OCI-LY3 (cell line): ENCODE results near the gene POLD2.

Source experiments
- H2AFZ ChIP-seq: fragments of 200-600, 300-600 bp; shearing (Covaris generic); 2 replicates; pipeline ENCODE4 v1.6.0; 2014; ENCODE audit warnings: antibody characterized with exemption, low read depth, low read length
- H3K27ac ChIP-seq: fragments of 200-600, 300-600 bp; sonication (generic); 2 replicates; pipeline ENCODE4 v1.5.1; 2014; ENCODE audit warnings: mild to moderate bottlenecking, low read length, moderate library complexity, mixed read lengths
- H3K27me3 ChIP-seq: fragments of 200-600, 300-600 bp; sonication (generic); 2 replicates; pipeline ENCODE4 v1.6.1; 2014; ENCODE audit warnings: low read depth, low read length, mixed read lengths
- H3K36me3 ChIP-seq: fragments of 200-600, 300-600 bp; sonication (generic); replicated peaks from 2 replicates; pipeline ENCODE3; 2014; ENCODE audit warnings: low read depth, low read length, mixed read lengths
- H3K4me1 ChIP-seq: fragments of 300-600, 200-600 bp; sonication (generic); 2 replicates; pipeline ENCODE4 v1.6.1; 2014; ENCODE audit warnings: low read length, mixed read lengths
- H3K4me2 ChIP-seq: fragments of 200-600, 300-600 bp; sonication (generic); 2 replicates; pipeline ENCODE4 v1.6.1; 2014; ENCODE audit warnings: low read length, mixed read lengths
- H3K4me3 ChIP-seq: fragments of 300-600, 200-600 bp; sonication (generic); 2 replicates; pipeline ENCODE4 v1.5.1; 2014; ENCODE audit warnings: antibody characterized with exemption, mild to moderate bottlenecking, low read length, moderate library complexity
- H3K79me2 ChIP-seq: fragments of 300-600, 200-600 bp; shearing (Covaris generic); 2 replicates; pipeline ENCODE4 v1.6.1; 2014; ENCODE audit warnings: mild to moderate bottlenecking, low read length, mixed read lengths
- H3K9ac ChIP-seq: fragments of 300-600, 200-600 bp; shearing (Covaris generic); 2 replicates; pipeline ENCODE4 v1.6.0; 2014; ENCODE audit warnings: mild to moderate bottlenecking, low read length, moderate library complexity
- H3K9me3 ChIP-seq: fragments of 200-600, 300-600 bp; shearing (Covaris generic); 2 replicates; pipeline ENCODE4 v1.6.1; 2014; ENCODE audit warnings: low read length, mixed read lengths; ENCODE audit not compliant: insufficient read depth
- H4K20me1 ChIP-seq: fragments of 200-600, 300-600 bp; sonication (generic); 2 replicates; pipeline ENCODE4 v1.6.1; 2016; ENCODE audit warnings: low read length, mixed read lengths; ENCODE audit not compliant: insufficient read depth
- EZH2phosphoT487 ChIP-seq: fragments of 200-600 bp; shearing (Covaris generic); IDR thresholded peaks from 2 replicates; pipeline ENCODE4 v1.6.1; 2018; ENCODE audit warnings: antibody characterized with exemption, mixed run types, low read depth
- TF ChIP-seq, protein P1 (sequence below): fragments of 200-600, 300-600 bp; sonication (generic); IDR thresholded peaks from 2 replicates; pipeline ENCODE4 v1.5.1; 2014; ENCODE audit warnings: antibody characterized with exemption, low read length, low read depth

POLD2 gene

DNA sequence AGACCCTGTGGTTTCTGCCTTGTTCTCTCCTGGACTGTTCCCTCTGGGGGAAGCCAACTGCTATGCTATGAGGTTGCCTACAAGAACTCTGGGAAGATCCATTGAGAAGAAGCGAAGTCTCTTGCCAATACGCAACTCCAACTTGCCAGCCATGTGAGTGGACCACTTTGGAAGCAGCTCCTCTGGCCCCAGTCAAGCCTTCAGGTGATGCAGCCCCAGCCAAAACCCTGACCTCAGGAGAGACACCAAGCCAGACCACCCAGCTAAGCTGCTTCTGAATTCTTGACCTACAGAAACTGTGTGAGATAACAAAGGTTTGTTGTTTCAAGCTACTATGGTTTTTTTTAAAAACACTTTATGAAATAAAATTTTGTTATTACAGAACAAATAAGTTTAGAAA is 38.0 kb upstream of the POLD2 start:
- no peak overlapping the region for H3K4me3 ChIP-seq
- H3K9ac ChIP-seq: no peak overlapping the region
- TF ChIP-seq, protein P1, sequence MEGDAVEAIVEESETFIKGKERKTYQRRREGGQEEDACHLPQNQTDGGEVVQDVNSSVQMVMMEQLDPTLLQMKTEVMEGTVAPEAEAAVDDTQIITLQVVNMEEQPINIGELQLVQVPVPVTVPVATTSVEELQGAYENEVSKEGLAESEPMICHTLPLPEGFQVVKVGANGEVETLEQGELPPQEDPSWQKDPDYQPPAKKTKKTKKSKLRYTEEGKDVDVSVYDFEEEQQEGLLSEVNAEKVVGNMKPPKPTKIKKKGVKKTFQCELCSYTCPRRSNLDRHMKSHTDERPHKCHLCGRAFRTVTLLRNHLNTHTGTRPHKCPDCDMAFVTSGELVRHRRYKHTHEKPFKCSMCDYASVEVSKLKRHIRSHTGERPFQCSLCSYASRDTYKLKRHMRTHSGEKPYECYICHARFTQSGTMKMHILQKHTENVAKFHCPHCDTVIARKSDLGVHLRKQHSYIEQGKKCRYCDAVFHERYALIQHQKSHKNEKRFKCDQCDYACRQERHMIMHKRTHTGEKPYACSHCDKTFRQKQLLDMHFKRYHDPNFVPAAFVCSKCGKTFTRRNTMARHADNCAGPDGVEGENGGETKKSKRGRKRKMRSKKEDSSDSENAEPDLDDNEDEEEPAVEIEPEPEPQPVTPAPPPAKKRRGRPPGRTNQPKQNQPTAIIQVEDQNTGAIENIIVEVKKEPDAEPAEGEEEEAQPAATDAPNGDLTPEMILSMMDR: no peak
- TF ChIP-seq EZH2phosphoT487: no peak
- no peaks in the 10 kb centered on the region for H3K79me2 ChIP-seq
- H3K27me3 ChIP-seq: no peaks in the 10 kb centered on the region
- no peaks in the 10 kb centered on the region for H3K9me3 ChIP-seq
- no peaks in the 10 kb centered on the region for H3K36me3 ChIP-seq
- H4K20me1 ChIP-seq: no peaks in the 10 kb centered on the region
- H3K4me2 ChIP-seq: no peak overlapping the region
- no peak overlapping the region for H2AFZ ChIP-seq
- no peaks in the 10 kb centered on the region for H3K4me1 ChIP-seq
- no peak overlapping the region for H3K27ac ChIP-seq

GRCh38 chr7:44159824-44160630 is 36.7 kb upstream of the POLD2 start:
- H3K9ac ChIP-seq: no peak overlapping the region
- no peaks in the 10 kb centered on the region for H3K36me3 ChIP-seq
- TF ChIP-seq EZH2phosphoT487: no peak
- TF ChIP-seq, protein P1: no peak
- H4K20me1 ChIP-seq: no peaks in the 10 kb centered on the region
- H3K9me3 ChIP-seq: no peaks in the 10 kb centered on the region
- H3K4me2 ChIP-seq: no peak overlapping the region
- H3K4me3 ChIP-seq: no peak overlapping the region
- no peaks in the 10 kb centered on the region for H3K79me2 ChIP-seq
- H3K27me3 ChIP-seq: no peaks in the 10 kb centered on the region
- no peak overlapping the region for H2AFZ ChIP-seq
- no peaks in the 10 kb centered on the region for H3K4me1 ChIP-seq
- H3K27ac ChIP-seq: no peak overlapping the region

GRCh38 chr7:44158873-44159631 is 35.7 kb upstream of the POLD2 start:
- no peak overlapping the region for H3K27ac ChIP-seq
- H2AFZ ChIP-seq: no peak overlapping the region

More at GRCh38 chr7:44158873-44159631, 35.7 kb upstream of the POLD2 start:
- H3K36me3 ChIP-seq: no peaks in the 10 kb centered on the region
- no peaks in the 10 kb centered on the region for H3K79me2 ChIP-seq
- TF ChIP-seq, protein P1: no peak
- no peak for TF ChIP-seq EZH2phosphoT487
- H3K4me1 ChIP-seq: no peaks in the 10 kb centered on the region
- H3K4me2 ChIP-seq: no peak overlapping the region
- H3K27me3 ChIP-seq: no peaks in the 10 kb centered on the region
- no peaks in the 10 kb centered on the region for H3K9me3 ChIP-seq
- H3K9ac ChIP-seq: no peak overlapping the region
- H4K20me1 ChIP-seq: no peaks in the 10 kb centered on the region
- H3K4me3 ChIP-seq: no peak overlapping the region
